NCI-H1105 (cell line): ENCODE results near the gene AMBRA1.
"Not testable (repeated sequence)": the region's sequence is repeated elsewhere in the genome, so short reads cannot be mapped to it uniquely, and the experiment has no call there.

Experiments used
- DNase-seq: peaks from one replicate; lab custom pipeline; 2025; lab: John Stamatoyannopoulos, UW

Gene AMBRA1

GRCh38 chr11:46616551-46617133, 22.8 kb upstream of the AMBRA1 start:
- no peak for DNase-seq

DNA sequence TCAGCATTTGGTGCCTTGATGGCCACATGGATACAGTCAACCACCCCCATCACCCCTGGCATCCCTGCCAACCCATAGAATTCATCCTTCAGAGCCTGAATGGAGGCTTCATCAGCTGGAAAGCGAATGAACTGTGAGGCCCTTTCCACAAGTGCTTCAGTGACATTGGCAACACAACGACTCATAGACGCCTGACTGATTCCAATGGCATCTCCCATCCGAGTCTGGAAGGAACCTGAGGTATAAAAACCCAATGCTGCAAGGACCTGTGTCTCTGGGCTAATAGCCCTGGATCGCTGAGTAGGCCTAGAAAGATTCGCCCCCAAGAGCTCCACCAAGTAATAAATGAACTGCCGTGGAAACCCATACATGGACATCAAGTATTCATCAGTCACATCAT, 21.9 kb upstream of the AMBRA1 start:
- no peak for DNase-seq

GRCh38 chr11:46612326-46612725, 18.5 kb upstream of the AMBRA1 start:
- no peak for DNase-seq

DNA sequence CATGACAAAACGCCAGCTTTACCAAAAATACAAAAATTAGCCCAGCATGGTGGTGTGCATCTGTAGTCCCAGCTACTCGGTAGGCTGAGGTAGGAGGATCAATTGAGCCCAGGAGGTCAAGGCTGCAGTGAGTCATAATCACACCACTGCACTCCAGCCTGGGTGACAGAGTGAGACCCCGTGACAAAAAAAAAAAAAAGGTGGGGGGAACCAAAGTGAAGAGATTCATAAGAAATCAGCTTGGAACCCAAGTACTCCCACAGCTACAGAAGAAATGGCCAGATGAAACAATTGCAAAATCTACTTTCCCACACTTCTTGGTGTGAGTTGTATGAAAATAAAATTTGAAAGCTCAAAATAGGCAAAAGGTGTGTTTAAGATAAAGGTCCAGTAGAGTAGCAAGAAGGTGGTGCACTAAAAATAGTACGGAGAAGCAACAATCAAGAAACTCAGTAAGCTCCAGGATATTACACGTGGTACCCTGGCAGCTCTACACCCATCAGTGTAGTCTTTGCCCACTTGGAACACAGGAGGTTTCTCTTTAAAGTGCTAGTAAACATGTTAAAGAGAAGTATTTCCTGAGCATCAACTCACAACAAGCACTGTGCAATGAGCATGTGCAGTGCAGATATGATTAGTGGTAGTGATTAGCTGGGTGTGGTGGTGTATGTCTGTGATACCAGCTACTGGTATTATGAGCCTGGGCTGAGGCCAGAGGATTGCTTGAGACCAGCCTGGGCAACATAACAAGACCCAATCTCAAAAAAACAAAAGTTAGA, 17.9 kb upstream of the AMBRA1 start:
- DNase-seq, result no peak

DNA sequence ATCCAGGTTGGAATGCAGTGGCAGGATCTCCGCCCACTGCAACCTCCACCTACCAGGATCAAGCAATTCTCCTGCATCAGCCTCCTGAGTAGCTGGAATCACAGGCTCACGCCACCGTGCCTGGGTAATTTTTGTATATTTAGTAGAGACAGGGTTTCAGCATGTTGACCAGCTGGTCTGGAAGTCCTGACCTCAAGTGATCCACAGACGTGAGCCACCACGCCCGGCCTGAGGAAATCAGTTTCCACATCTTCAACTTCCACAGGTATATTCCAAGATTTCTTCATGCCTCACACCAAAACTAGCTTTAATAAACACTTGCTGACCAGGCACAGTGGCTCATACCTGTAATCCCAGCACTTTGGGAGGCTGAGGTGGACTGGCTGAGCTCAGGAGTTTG, 15.6 kb upstream of the AMBRA1 start:
- DNase-seq, result no peak

- no peak for DNase-seq
Measured at GRCh38 chr11:46607516-46607915, 13.7 kb upstream of the AMBRA1 start.

DNA sequence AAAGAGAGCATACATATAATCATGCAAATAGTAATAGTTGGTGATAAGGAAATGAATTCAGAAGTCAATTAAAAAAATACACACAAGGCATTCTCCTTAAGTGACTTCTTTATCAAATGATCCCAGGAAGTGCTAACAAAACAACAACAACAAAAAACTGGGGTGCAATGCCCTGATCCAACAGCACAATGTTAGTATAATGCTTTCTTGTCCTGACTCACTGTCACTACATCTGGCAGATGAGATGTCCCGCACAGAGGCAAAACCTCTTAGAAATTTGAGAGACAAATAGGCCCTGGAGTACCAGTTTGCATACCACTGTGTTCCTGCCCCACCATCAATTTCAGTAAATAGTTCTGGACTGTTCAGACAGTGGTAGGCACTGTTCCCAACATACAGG, 11.0 kb upstream of the AMBRA1 start:
- DNase-seq, result no peak

DNA sequence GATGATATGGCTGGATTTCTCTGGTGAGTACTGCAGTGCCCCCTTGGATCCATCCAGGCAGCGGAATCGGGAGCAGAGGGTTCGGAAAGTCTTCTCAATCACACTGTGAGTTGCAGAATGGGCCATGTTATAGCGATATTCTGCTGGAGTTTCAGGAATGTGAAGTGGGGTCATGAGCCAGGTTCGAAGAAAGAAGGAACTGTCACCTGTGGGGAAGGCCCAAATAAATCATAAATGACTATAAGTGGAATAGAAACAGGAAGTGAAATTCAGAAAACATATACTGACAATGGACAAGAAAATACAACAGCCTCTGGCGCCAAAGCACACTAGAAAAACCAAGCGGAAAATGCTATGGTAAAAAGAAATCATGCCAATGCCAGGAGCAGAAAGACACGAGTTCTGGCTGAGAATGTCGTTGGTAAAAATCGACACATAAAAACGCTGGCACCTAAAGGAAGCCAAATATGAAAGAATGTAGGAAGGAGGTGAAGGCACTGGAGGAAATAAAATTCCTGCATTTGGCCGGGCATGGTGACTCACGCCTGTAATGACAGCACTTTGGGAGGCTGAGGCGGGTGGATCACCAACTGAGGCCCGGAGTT, 10.0 kb upstream of the AMBRA1 start:
- DNase-seq, result no peak

- no peak for DNase-seq
Measured at GRCh38 chr11:46601129-46601528, 7.3 kb upstream of the AMBRA1 start.

DNA sequence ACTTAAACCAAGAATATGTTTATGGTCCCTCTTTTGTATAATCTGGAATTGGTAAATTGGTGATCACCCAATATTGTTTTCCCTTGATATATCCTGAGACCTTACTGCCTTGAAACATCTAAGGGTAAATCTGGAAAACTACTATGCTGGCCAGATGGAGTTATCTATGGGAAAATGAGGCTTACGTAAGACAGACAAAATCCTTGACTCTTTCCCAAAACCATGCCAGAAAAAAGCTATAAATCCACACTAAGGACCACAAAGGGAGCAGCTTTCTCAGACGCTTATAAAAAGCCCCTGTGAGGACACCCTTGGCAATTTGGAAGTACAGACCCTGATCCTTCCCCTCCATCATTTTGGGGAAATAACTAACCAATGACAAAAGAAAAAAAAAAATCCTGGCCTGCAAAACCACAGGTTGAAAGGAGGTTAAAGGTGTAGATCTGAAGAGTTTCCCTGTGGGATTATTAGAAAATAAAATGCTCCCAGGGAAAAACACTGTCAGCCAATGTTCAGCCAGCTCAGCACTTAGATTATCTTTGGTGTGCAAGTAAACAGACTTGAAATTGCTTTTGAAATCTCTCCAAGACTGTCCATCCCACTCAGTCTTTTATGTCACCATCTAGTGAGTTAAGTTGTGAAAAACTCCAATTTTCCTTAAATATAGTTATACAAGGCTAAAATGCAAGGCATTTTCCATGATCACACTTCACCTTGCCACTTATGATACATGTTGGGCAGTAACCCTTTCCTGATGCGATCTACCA, 6.6 kb upstream of the AMBRA1 start:
- DNase-seq, result no peak

GRCh38 chr11:46599340-46600193, 5.7 kb upstream of the AMBRA1 start:
- DNase-seq, result no peak

GRCh38 chr11:46597609-46598219, 3.9 kb upstream of the AMBRA1 start:
- no peak for DNase-seq

DNA sequence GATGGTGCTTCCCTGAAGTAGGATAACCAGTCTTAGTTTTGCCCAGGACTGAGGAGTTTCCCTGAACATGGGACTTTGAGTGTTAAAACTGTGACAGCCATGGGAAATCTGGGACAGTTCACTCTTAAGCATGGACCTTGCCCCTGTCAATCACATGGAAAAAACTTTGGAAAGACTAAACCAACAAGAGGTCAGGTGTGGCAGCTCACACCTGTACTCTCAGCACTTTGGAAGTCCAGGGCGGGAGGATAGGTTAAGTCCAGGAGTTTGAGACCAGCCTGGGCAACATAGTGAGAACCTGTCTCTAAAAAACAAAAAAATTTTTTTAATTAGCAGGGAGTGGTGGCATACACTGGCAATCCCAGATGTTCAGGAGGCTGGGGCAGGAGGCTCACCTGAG, 3.3 kb upstream of the AMBRA1 start:
- no peak for DNase-seq

GRCh38 chr11:46594785-46595184, 962 bp upstream of the AMBRA1 start:
- DNase-seq, result no peak

DNA sequence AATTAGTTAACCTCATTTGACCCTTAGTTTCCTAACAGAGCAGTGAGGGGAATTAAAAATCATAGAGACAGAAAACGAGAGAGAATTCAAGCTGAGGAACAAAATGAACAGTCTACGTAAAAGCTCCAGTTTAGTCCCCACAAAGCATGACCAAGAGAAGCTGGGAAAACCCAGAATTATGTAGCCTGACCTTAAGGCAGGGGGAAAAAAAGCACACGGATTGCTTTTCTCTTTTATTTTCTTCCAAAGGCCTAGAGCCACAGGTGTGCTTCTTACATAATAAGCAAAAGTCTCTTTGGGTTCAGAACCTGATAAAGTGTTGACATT, 514 bp upstream of the AMBRA1 start:
- no peak for DNase-seq

- no peak for DNase-seq
Measured at GRCh38 chr11:46590740-46591605, 2.9 kb downstream of the AMBRA1 start.

GRCh38 chr11:46588915-46589314, 4.9 kb downstream of the AMBRA1 start:
- no peak for DNase-seq

- no peak for DNase-seq
Measured at GRCh38 chr11:46588131-46588530, 5.7 kb downstream of the AMBRA1 start.

DNA sequence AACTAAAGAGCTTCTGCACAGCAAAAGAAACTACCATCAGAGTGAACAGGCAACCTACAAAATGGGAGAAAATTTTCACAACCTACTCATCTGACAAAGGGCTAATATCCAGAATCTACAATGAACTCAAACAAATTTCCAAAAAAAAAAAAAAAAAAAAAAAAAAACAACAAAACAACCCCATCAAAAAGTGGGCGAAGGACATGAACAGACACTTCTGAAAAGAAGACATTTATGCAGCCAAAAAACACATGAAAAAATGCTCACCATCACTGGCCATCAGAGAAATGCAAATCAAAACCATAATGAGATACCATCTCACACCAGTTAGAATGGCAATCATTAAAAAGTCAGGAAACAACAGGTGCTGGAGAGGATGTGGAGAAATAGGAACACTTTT, 10.3 kb downstream of the AMBRA1 start:
- DNase-seq, result not testable (repeated sequence)

DNA sequence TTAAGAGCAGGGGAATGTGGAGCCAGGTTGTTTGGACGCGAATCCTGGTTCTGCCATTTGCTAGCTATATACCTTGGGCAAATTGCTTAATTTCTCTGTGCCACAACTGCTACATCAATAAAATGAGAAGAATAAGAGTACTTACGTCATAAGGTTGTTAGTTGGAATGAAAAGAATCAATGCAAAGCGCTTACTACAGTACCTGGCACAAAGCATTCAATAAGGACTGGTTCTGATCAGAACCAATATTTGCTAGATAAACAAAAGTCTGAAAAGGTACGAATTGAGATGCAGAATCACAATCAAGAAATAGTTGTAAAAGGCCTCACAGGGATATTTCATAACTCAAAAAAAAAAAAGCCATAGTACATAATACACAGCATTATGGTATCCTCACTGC, 11.2 kb downstream of the AMBRA1 start:
- no peak for DNase-seq

DNA sequence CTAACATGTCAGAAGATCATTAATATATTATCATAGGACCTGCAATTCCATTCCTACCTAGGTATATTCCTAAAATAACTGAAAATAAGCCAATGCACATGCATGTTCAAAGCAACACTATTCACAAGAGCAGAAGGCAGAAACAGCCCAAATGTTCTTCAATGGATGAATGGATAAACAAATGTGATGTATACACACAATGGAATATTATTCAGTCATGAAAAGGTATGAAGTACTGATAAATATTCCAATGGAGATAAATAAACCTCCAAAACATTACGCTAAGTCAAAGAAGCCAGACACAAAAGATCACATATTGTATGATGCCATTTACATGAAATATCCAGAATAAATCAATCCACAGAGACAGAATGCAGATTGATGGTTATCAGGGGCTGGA, 16.8 kb downstream of the AMBRA1 start:
- DNase-seq, result no peak
